ENCODE measurements around the gene S100A10.

DNA sequence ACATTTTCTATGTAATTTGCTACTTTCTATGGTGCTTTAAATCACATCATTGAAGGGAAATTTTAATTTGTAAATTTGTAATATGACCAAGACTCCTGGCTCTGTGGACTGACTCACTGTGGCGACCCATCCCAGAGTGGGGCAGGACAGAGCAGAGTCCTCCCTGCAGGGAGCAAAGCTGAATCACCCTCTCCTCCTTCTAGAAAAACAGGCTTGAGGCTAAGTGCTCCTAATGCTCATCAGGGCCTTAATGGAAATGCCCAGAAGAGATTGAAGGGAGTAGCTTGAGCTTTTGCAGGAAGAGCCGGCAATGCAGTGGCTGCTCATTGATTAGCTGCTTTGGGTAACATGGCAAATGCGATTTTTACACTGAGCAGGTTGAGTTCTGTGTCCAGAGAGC, 16.8 kb downstream of the S100A10 start:
- no peak for TF ChIP-seq POLR2A (IDR thresholded peaks at IDR 0.05)
- TF ChIP-seq, protein P1, sequence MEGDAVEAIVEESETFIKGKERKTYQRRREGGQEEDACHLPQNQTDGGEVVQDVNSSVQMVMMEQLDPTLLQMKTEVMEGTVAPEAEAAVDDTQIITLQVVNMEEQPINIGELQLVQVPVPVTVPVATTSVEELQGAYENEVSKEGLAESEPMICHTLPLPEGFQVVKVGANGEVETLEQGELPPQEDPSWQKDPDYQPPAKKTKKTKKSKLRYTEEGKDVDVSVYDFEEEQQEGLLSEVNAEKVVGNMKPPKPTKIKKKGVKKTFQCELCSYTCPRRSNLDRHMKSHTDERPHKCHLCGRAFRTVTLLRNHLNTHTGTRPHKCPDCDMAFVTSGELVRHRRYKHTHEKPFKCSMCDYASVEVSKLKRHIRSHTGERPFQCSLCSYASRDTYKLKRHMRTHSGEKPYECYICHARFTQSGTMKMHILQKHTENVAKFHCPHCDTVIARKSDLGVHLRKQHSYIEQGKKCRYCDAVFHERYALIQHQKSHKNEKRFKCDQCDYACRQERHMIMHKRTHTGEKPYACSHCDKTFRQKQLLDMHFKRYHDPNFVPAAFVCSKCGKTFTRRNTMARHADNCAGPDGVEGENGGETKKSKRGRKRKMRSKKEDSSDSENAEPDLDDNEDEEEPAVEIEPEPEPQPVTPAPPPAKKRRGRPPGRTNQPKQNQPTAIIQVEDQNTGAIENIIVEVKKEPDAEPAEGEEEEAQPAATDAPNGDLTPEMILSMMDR (IDR thresholded peaks at IDR 0.05): no peak

Measured in heart left ventricle (tissue), 13 donors.